NB4 (cell line): ENCODE data around the gene UFD1.

Source experiments
- DNase-seq: peaks from one replicate; pipeline ENCODE4 v3.0.0; 2010; ENCODE audit warnings: low read depth
- H3K4me3 ChIP-seq: one replicate; pipeline ENCODE4 v1.5.1; 2011; ENCODE audit warnings: mild to moderate bottlenecking, low read depth, low read length, moderate library complexity
- CTCF ChIP-seq: IDR thresholded peaks from one replicate; pipeline ENCODE4 v1.5.1; 2012; ENCODE audit warnings: low read depth, low read length
- MAX ChIP-seq: IDR thresholded peaks from 2 replicates; pipeline ENCODE4 v1.6.1; 2011; ENCODE audit warnings: low read depth, low read length
- MYC ChIP-seq: IDR thresholded peaks from 2 replicates; pipeline ENCODE4 v1.6.1; 2011; ENCODE audit warnings: low read depth, low read length
- POLR2A ChIP-seq: IDR thresholded peaks from 2 replicates; pipeline ENCODE4 v1.6.1; 2011; ENCODE audit warnings: mild to moderate bottlenecking; ENCODE audit not compliant: insufficient read length; ENCODE audit errors: extremely low read depth

UFD1 gene

GRCh38 chr22:19411690-19412045 is 67.3 kb downstream of the UFD1 start:
- H3K4me3 ChIP-seq: no peak overlapping the region
- no peak for TF ChIP-seq MYC
- no peak for TF ChIP-seq CTCF
- no peak for TF ChIP-seq POLR2A
- TF ChIP-seq MAX: no peak
- no peak for DNase-seq

- DNase-seq: no peak
- TF ChIP-seq CTCF (no peak), MYC (no peak), MAX (no peak), POLR2A (no peak)
- H3K4me3 ChIP-seq: no peak overlapping the region
Observed at GRCh38 chr22:19410941-19411689, 67.9 kb downstream of the UFD1 start.

DNA sequence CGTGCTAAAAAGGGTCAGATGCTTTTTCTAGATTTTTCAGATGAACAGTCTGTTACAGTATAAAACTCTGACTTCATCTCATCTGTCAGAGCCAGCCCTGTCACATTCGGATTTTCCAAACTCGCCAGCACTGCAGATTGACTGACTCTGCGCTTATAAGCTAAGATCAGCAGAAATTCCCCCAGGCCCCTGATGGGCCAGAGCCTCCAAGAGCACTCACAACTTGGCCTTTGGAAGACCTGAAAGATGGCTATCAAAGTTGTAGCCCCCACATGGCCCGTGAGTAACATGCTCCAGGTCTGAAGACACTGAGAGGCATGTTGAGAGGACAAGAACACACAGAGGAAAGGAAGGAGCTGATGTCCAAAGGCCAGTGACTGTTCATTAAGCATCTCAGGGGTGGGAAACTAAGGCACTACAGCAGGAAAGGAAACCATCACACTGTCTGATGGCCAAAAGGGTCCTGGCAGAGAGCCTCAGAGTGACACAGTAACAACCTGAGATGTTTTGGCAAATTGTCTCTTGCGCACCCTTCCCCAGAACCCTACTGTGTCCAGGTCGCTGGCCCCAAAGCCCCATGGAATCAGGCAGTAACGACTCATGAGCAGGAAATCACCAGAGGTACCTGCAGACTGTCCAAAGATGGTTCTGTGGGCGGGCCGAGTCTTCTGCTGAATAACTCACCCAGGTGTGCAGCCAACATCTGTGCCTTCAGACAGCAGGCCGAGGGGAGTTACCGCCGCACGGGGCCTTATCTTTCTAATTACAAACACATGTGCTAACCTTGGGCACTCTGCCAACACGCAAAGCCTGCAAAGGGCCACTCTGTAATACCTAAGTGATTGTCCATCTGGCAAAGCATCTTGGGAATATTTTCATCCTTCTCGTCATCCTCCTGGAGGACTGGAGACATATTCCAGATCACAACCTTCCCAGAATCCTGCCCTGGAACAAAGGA is 71.1 kb downstream of the UFD1 start:
- H3K4me3 ChIP-seq: no peak overlapping the region
- TF ChIP-seq MYC (no peak), CTCF (no peak), MAX (no peak), POLR2A (no peak)
- no peak for DNase-seq

GRCh38 chr22:19406846-19407245 is 72.1 kb downstream of the UFD1 start:
- no peak for DNase-seq
- H3K4me3 ChIP-seq: no peak overlapping the region
- TF ChIP-seq MAX (no peak), POLR2A (no peak), MYC (no peak), CTCF (no peak)

DNA sequence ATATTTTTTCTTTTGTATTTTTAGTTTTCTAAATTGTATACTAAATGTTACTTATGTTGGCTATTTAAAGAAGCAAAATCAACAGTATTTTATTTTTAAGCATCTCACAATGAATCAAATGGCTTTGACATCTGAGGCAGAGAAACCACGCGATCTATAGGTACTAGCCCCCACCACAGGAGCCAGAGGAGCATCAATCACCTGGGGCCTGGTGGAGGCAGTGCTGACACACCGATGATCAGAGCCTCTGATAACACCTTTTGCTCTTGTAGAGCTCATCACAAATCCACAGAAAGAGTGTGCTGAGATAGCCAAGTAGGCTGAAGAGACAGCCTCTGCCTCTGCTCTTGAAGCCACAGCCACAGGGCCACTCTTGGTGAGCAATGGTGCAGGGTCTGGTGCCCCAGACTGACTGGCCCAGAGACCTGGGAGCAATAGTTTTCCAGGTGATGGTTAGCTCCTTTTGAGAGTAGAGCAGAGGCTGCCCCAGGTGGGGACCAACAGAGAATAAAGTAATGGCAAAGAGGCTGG is 72.6 kb downstream of the UFD1 start:
- TF ChIP-seq CTCF (no peak), POLR2A (no peak), MYC (no peak), MAX (no peak)
- no peak overlapping the region for H3K4me3 ChIP-seq
- no peak for DNase-seq
